ENCODE measurements around the gene L1CAM. TPM values are rescaled to one million over a fixed set of nuclear protein-coding genes. Genes with fewer than 3 reads are reported as not detected.

L1CAM gene
- total and polyA plus RNA-seq, 11 donors: 0.99 to 11.0 (median 2.4) TPM

DNA sequence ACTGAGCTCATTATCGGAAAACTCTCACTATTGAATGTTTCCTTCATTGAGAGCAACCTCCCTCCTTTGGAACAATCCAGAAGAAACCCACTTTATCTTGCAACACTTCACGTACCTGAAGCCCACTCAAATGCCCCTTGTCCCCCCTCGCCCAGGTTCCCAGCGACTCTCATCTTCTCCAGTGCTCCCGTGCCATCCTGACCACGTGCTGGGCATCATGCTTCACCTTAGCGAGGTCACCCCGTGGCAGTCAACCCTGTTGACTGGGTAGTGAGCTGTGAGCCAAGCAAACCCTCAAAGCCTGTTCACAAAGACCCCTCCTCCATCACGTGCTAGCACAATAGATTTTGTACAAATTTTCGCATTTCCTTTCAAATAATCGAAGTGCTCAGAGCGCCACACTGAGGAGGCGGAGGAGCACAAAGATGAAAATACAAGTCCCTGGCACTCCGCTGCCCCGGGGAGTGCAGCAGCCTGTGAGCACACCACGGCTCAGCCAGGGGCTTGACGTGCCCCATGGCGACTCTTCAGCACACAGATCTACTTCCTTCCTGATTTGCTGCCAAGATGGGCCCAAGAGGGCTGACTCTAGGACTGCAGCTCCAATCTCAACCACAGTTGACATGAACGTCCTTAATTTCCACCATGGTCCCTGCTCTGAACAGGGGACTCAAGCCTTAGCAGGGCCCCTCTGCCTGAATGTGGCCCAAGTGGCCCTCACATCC is 71.2 kb downstream of the L1CAM start:
- H3K27ac ChIP-seq: no peak overlapping the region
- intact Hi-C loops (cut with DNase I): no loop called here
- H3K27me3 ChIP-seq: peaks cover 0 to 29% (median 0%) of the 10 kb centered on the region in 9 donors
- H3K4me1 ChIP-seq: peaks cover 0 to 7% (median 0%) of the 10 kb centered on the region in 12 donors
- no peaks in the 10 kb centered on the region for H3K9me3 ChIP-seq
- H3K36me3 ChIP-seq: no peaks in the 10 kb centered on the region
- ATAC-seq: no peak
- H3K4me3 ChIP-seq: no peak overlapping the region
- WGBS, 4 donors: 72 to 78% (median 74%) methylated on average over 19 of the region's 19 CpGs
- peak in 1 of 5 donors; percentile 11 for DNase-seq
- TF ChIP-seq CTCF (IDR thresholded peaks at IDR 0.05): no peak
- no peak for TF ChIP-seq POLR2A (IDR thresholded peaks at IDR 0.05)

- intact Hi-C loops (cut with DNase I): no loop called here
- Histone ChIP-seq H3K4me3 (no peak overlapping the region), H3K27me3 (peaks cover 0 to 13% (median 0%) of the 10 kb centered on the region in 9 donors), H3K36me3 (no peaks in the 10 kb centered on the region), H3K9me3 (no peaks in the 10 kb centered on the region), H3K27ac (no peak overlapping the region), H3K4me1 (no peaks in the 10 kb centered on the region)
- ATAC-seq (no peak), DNase-seq (no peak)
- TF ChIP-seq CTCF (IDR thresholded peaks at IDR 0.05) (no peak), POLR2A (IDR thresholded peaks at IDR 0.05) (no peak)
- WGBS, 4 donors: 81 to 95% (median 90%) methylated on average over 5 of the region's 5 CpGs
Measured at GRCh38 chrX:153813161-153813560, 72.8 kb downstream of the L1CAM start.

GRCh38 chrX:153812220-153812619 is 73.8 kb downstream of the L1CAM start:
- H3K4me3 ChIP-seq: no peak overlapping the region
- TF ChIP-seq CTCF (IDR thresholded peaks at IDR 0.05): no peak
- no peak for TF ChIP-seq POLR2A (IDR thresholded peaks at IDR 0.05)
- whole genome bisulfite sequencing, 4 donors: 59 to 73% (median 65%) methylated on average over 8 to 14 of the region's 14 CpGs
- DNase-seq (no peak), ATAC-seq (no peak)
- no peaks in the 10 kb centered on the region for H3K4me1 ChIP-seq
- no peak overlapping the region for H3K27ac ChIP-seq
- H3K27me3 ChIP-seq: peaks cover 0 to 4% (median 0%) of the 10 kb centered on the region in 9 donors
- intact Hi-C loops (cut with DNase I): no loop called here
- H3K36me3 ChIP-seq: no peaks in the 10 kb centered on the region
- H3K9me3 ChIP-seq: no peaks in the 10 kb centered on the region

Other genes with a start within 250 kb of the L1CAM start
- under 1 TPM in 1 of 9 donors, not detected in 8; 0.25 TPM for gene DUSP9, start 239.0 kb downstream of the L1CAM start, total RNA-seq
- under 1 TPM in 1 of 2 donors, not detected in 1; 0.04 TPM for gene DUSP9, start 239.0 kb downstream of the L1CAM start, polyA plus RNA-seq
- 1 to 10 TPM; 3.1 to 7.3 (median 6.6) TPM for gene PNCK, start 212.4 kb downstream of the L1CAM start, total RNA-seq
- gene PNCK, start 212.4 kb downstream of the L1CAM start, polyA plus RNA-seq: 1 to 10 TPM; 1.4 to 3.2 TPM
- gene SLC6A8, start 198.2 kb downstream of the L1CAM start, total RNA-seq: 100 to 1,000 TPM; 113 to 203 (median 179) TPM
- 100 to 1,000 TPM; 138 to 241 TPM for gene SLC6A8, start 198.2 kb downstream of the L1CAM start, polyA plus RNA-seq
- 100 to 1,000 TPM in 5 of 9 donors, 10 to 100 TPM in 4; 59.9 to 162 (median 102) TPM for gene BCAP31, start 161.8 kb downstream of the L1CAM start, total RNA-seq
- gene BCAP31, start 161.8 kb downstream of the L1CAM start, polyA plus RNA-seq: 100 to 1,000 TPM in 1 of 2 donors, 10 to 100 TPM in 1; 87.7 to 158 TPM
- gene ABCD1, start 161.3 kb downstream of the L1CAM start, total RNA-seq: 10 to 100 TPM; 13.5 to 25.6 (median 17.6) TPM
- gene ABCD1, start 161.3 kb downstream of the L1CAM start, polyA plus RNA-seq: 10 to 100 TPM; 12.9 to 13.5 TPM
- 1 to 10 TPM; 1.6 to 8.6 (median 3.5) TPM for gene PLXNB3, start 121.9 kb downstream of the L1CAM start, total RNA-seq
- gene PLXNB3, start 121.9 kb downstream of the L1CAM start, polyA plus RNA-seq: 1 to 10 TPM in 1 of 2 donors, under 1 TPM in 1; 0.51 to 2.8 TPM
- gene SRPK3, start 105.1 kb downstream of the L1CAM start, total RNA-seq: 10 to 100 TPM; 31.9 to 49.7 (median 38.9) TPM
- gene SRPK3, start 105.1 kb downstream of the L1CAM start, polyA plus RNA-seq: 10 to 100 TPM in 1 of 2 donors, 1 to 10 TPM in 1; 8.8 to 39.8 TPM
- 100 to 1,000 TPM in 2 of 9 donors, 10 to 100 TPM in 7; 58.1 to 162 (median 71.2) TPM for gene IDH3G, start 91.8 kb downstream of the L1CAM start, total RNA-seq
- gene IDH3G, start 91.8 kb downstream of the L1CAM start, polyA plus RNA-seq: 10 to 100 TPM; 76.5 to 78.6 TPM
- 100 to 1,000 TPM; 119 to 225 (median 135) TPM for gene SSR4, start 91.5 kb downstream of the L1CAM start, total RNA-seq
- 100 to 1,000 TPM; 306 to 307 TPM for gene SSR4, start 91.5 kb downstream of the L1CAM start, polyA plus RNA-seq
- 1 to 10 TPM; 1.7 to 4.0 (median 2.4) TPM for gene PDZD4, start 55.6 kb downstream of the L1CAM start, total RNA-seq
- 1 to 10 TPM; 1.7 to 2.4 TPM for gene PDZD4, start 55.6 kb downstream of the L1CAM start, polyA plus RNA-seq
- gene AVPR2, start 18.5 kb upstream of the L1CAM start, total RNA-seq: 10 to 100 TPM in 1 of 9 donors, 1 to 10 TPM in 8; 2.2 to 10.5 (median 3.0) TPM
- 1 to 10 TPM; 4.0 to 7.5 TPM for gene AVPR2, start 18.5 kb upstream of the L1CAM start, polyA plus RNA-seq
- gene ARHGAP4, start 40.1 kb upstream of the L1CAM start, total RNA-seq: 10 to 100 TPM in 4 of 9 donors, 1 to 10 TPM in 5; 6.8 to 55.8 (median 9.5) TPM
- 10 to 100 TPM; 15.9 to 25.1 TPM for gene ARHGAP4, start 40.1 kb upstream of the L1CAM start, polyA plus RNA-seq
- 100 to 1,000 TPM in 2 of 9 donors, 10 to 100 TPM in 7; 52.5 to 112 (median 72.1) TPM for gene NAA10, start 48.9 kb upstream of the L1CAM start, total RNA-seq
- gene NAA10, start 48.9 kb upstream of the L1CAM start, polyA plus RNA-seq: 100 to 1,000 TPM; 120 to 221 TPM
- gene RENBP, start 58.5 kb upstream of the L1CAM start, total RNA-seq: 10 to 100 TPM in 5 of 9 donors, 1 to 10 TPM in 4; 5.1 to 35.5 (median 10.2) TPM
- 1 to 10 TPM; 6.4 to 9.8 TPM for gene RENBP, start 58.5 kb upstream of the L1CAM start, polyA plus RNA-seq
- 10 to 100 TPM; 22.7 to 72.6 (median 34.8) TPM for gene HCFC1, start 85.6 kb upstream of the L1CAM start, total RNA-seq
- 10 to 100 TPM; 11.8 to 23.0 TPM for gene HCFC1, start 85.6 kb upstream of the L1CAM start, polyA plus RNA-seq
- 10 to 100 TPM in 2 of 9 donors, 1 to 10 TPM in 7; 3.5 to 11.4 (median 8.3) TPM for gene TMEM187, start 86.6 kb upstream of the L1CAM start, total RNA-seq
- 1 to 10 TPM; 3.2 to 7.0 TPM for gene TMEM187, start 86.6 kb upstream of the L1CAM start, polyA plus RNA-seq
- 10 to 100 TPM; 22.0 to 79.2 (median 29.7) TPM for gene IRAK1, start 133.7 kb upstream of the L1CAM start, total RNA-seq
- 10 to 100 TPM; 23.8 to 89.3 TPM for gene IRAK1, start 133.7 kb upstream of the L1CAM start, polyA plus RNA-seq
- 10 to 100 TPM; 24.6 to 83.3 (median 37.1) TPM for gene MECP2, start 211.5 kb upstream of the L1CAM start, total RNA-seq
- 10 to 100 TPM; 22.7 to 28.6 TPM for gene MECP2, start 211.5 kb upstream of the L1CAM start, polyA plus RNA-seq